HEK293T (cell line): ENCODE results near the gene SOHLH2.

ENCODE experiments used
- ELF4 ChIP-seq: fragments of 450-650 bp; IDR thresholded peaks from 2 replicates; pipeline ENCODE4 v1.6.1; 2017; ENCODE audit warnings: antibody characterized with exemption
- FOXM1 ChIP-seq: fragments of 450-650 bp; IDR thresholded peaks from 2 replicates; pipeline ENCODE4 v1.6.1; 2017; ENCODE audit warnings: mild to moderate bottlenecking, borderline replicate concordance
- SP1 ChIP-seq: fragments of 450-650 bp; IDR thresholded peaks from 2 replicates; pipeline ENCODE4 v1.6.1; 2017
- TARDBP ChIP-seq: fragments of 450-650 bp; IDR thresholded peaks from 2 replicates; pipeline ENCODE4 v1.6.1; 2016

DNA sequence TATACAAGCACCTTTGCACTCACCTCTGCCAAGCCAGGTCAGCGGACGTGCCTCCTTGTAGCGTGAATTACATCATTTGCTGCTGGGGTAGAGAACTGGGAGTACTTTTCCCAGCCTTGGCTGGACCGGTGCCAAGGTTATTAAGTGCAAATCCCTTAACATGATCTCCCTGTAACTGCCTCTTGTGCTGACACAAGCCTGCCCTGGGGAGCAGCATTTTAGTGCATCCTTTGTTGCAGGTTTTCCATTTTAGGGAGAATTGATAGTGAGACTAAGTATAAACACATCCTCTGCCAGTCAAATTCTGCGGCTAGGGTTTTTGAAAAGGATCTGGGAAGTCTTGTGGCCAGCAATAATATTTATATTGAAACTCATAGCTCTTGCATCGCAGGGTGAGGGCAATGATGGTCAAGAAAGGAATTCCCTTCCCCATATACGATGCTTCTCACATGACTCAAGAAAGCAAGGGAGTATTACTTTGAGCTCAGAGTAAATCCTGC is 50.5 kb downstream of the SOHLH2 start:
- TF ChIP-seq ELF4 (no peak), FOXM1 (no peak), TARDBP (no peak), SP1 (no peak)
